Neural cell (in vitro differentiated cells): ENCODE measurements around the gene ADGRB3.

Experiments
- EZH2 ChIP-seq: fragments of 200-600, 300-800 bp; shearing (Covaris generic), sonication (generic); IDR thresholded peaks from 2 replicates; pipeline ENCODE4 v1.6.1; 2014; ENCODE audit warnings: antibody characterized with exemption, low read length, borderline replicate concordance, mild to moderate bottlenecking; ENCODE audit not compliant: insufficient read depth, poor library complexity, severe bottlenecking
- MXI1 ChIP-seq: fragments of 450-650 bp; conservative IDR thresholded peaks from 2 replicates; pipeline ENCODE4 v1.6.1; 2014; ENCODE audit warnings: antibody characterized with exemption, mild to moderate bottlenecking; ENCODE audit not compliant: poor library complexity, severe bottlenecking
- POLR2AphosphoS5 ChIP-seq: IDR thresholded peaks from 2 replicates; pipeline ENCODE4 v1.6.1; 2012
- RAD21 ChIP-seq: fragments of 450-650 bp; conservative IDR thresholded peaks from 2 replicates; pipeline ENCODE4 v1.6.1; 2014; ENCODE audit warnings: antibody characterized with exemption, mild to moderate bottlenecking, moderate library complexity
- TF ChIP-seq, protein P1 (sequence below): fragments of 450-650 bp; IDR thresholded peaks from 2 replicates; pipeline ENCODE4 v1.5.1; 2014; ENCODE audit warnings: antibody characterized with exemption, mild to moderate bottlenecking, moderate library complexity; ENCODE audit not compliant: poor library complexity, severe bottlenecking

DNA sequence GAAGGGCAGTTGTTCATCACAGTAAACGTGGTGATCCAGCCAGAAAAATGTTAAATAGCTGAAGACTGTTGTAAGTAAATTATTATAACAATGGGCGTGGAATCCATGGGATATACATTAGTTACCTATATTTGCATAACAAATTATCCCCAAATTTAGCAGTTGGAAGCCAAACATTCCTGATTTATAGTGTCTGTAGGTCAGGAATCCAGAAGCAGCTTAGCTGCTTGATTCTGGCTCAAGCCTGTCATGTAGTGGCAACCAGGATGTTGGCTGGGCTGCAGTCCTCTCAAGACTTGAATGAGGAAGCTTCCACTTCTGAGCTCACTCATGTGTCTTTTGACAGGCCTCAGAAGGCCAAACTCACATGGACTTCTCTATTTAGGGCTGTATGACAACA is 6.9 kb upstream of the ADGRB3 start:
- TF ChIP-seq, protein P1, sequence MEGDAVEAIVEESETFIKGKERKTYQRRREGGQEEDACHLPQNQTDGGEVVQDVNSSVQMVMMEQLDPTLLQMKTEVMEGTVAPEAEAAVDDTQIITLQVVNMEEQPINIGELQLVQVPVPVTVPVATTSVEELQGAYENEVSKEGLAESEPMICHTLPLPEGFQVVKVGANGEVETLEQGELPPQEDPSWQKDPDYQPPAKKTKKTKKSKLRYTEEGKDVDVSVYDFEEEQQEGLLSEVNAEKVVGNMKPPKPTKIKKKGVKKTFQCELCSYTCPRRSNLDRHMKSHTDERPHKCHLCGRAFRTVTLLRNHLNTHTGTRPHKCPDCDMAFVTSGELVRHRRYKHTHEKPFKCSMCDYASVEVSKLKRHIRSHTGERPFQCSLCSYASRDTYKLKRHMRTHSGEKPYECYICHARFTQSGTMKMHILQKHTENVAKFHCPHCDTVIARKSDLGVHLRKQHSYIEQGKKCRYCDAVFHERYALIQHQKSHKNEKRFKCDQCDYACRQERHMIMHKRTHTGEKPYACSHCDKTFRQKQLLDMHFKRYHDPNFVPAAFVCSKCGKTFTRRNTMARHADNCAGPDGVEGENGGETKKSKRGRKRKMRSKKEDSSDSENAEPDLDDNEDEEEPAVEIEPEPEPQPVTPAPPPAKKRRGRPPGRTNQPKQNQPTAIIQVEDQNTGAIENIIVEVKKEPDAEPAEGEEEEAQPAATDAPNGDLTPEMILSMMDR, result no peak
- TF ChIP-seq POLR2AphosphoS5 (no peak), MXI1 (no peak), EZH2 (no peak), RAD21 (no peak)
